BLaER1 (cell line): ENCODE measurements around the gene VNN1.

Experiments used
- H3K27ac ChIP-seq: shearing (Covaris generic); formaldehyde crosslinking; 2 replicates; pipeline ENCODE4 v1.8.1; 2022
- H3K27me3 ChIP-seq: shearing (Covaris generic); formaldehyde crosslinking; 2 replicates; pipeline ENCODE4 v1.8.1; 2022
- H3K36me3 ChIP-seq: shearing (Covaris generic); formaldehyde crosslinking; 2 replicates; pipeline ENCODE4 v1.8.1; 2022
- H3K4me1 ChIP-seq: shearing (Covaris generic); formaldehyde crosslinking; 2 replicates; pipeline ENCODE4 v1.8.1; 2022
- H3K4me2 ChIP-seq: shearing (Covaris generic); formaldehyde crosslinking; 2 replicates; pipeline ENCODE4 v1.8.1; 2022
- H3K4me3 ChIP-seq: shearing (Covaris generic); formaldehyde crosslinking; 2 replicates; pipeline ENCODE4 v1.8.1; 2022
- H3K9ac ChIP-seq: shearing (Covaris generic); formaldehyde crosslinking; 2 replicates; pipeline ENCODE4 v1.8.1; 2022
- H3K9me3 ChIP-seq: shearing (Covaris generic); formaldehyde crosslinking; 2 replicates; pipeline ENCODE4 v1.8.1; 2022
- H4K20me1 ChIP-seq: shearing (Covaris generic); formaldehyde crosslinking; 2 replicates; pipeline ENCODE4 v1.8.1; 2022
- Cebpa-rat ChIP-seq: shearing (Covaris generic); IDR thresholded peaks from 2 replicates; pipeline ENCODE4 v1.8.1; 2022

The VNN1 gene

GRCh38 chr6:132713352-132714134 lies at the start of gene VNN1:
TSS of gene VNN1 (minus strand) at chr6:132714055. CDS start at chr6:132714035, 20 bp downstream.
- Histone ChIP-seq H3K27me3 (no peaks in the 10 kb centered on the region), H3K4me1 (no peaks in the 10 kb centered on the region), H4K20me1 (no peaks in the 10 kb centered on the region), H3K4me2 (no peak within 1 kb of the TSS), H3K36me3 (no peaks in the 10 kb centered on the region), H3K9me3 (no peaks in the 10 kb centered on the region), H3K27ac (no peak within 1 kb of the TSS), H3K9ac (no peak within 1 kb of the TSS), H3K4me3 (no peak within 1 kb of the TSS)
- TF ChIP-seq Cebpa-rat, result no peak

- peaks cover 5% of the 10 kb centered on the region; the same call in 1 of the 2 replicates for H3K4me1 ChIP-seq
- H3K4me3 ChIP-seq, result no peak overlapping the region
- no peaks in the 10 kb centered on the region for H3K9me3 ChIP-seq
- H3K9ac ChIP-seq, result no peak overlapping the region
- H3K36me3 ChIP-seq, result no peaks in the 10 kb centered on the region
- no peak overlapping the region for H3K27ac ChIP-seq
- H4K20me1 ChIP-seq, result no peaks in the 10 kb centered on the region
- no peak for TF ChIP-seq Cebpa-rat
- no peak overlapping the region for H3K4me2 ChIP-seq
- H3K27me3 ChIP-seq, result no peaks in the 10 kb centered on the region
Measured at GRCh38 chr6:132763269-132763668, 49.4 kb upstream of the VNN1 start.

- H3K36me3 ChIP-seq, result no peaks in the 10 kb centered on the region
- H3K4me3 ChIP-seq, result no peak overlapping the region
- H3K27ac ChIP-seq, result no peak overlapping the region
- no peak overlapping the region for H3K4me2 ChIP-seq
- H3K9ac ChIP-seq, result no peak overlapping the region
- no peak for TF ChIP-seq Cebpa-rat
- H3K4me1 ChIP-seq, result peaks cover 13% of the 10 kb centered on the region; the same call in 1 of the 2 replicates
- H4K20me1 ChIP-seq, result no peaks in the 10 kb centered on the region
- H3K9me3 ChIP-seq, result no peaks in the 10 kb centered on the region
- no peaks in the 10 kb centered on the region for H3K27me3 ChIP-seq
Measured at GRCh38 chr6:132760256-132760655, 46.4 kb upstream of the VNN1 start.

GRCh38 chr6:132758689-132759088 lies 44.8 kb upstream of the VNN1 start:
- no peak overlapping the region for H3K9ac ChIP-seq
- no peak overlapping the region for H3K4me3 ChIP-seq
- no peaks in the 10 kb centered on the region for H4K20me1 ChIP-seq
- H3K27me3 ChIP-seq, result no peaks in the 10 kb centered on the region
- H3K9me3 ChIP-seq, result no peaks in the 10 kb centered on the region
- H3K4me1 ChIP-seq, result peaks cover 13% of the 10 kb centered on the region; the same call in 1 of the 2 replicates
- H3K4me2 ChIP-seq, result no peak overlapping the region
- no peaks in the 10 kb centered on the region for H3K36me3 ChIP-seq
- H3K27ac ChIP-seq, result no peak overlapping the region
- TF ChIP-seq Cebpa-rat, result no peak

GRCh38 chr6:132752255-132752654 lies 38.4 kb upstream of the VNN1 start:
- no peaks in the 10 kb centered on the region for H4K20me1 ChIP-seq
- H3K4me3 ChIP-seq, result no peak overlapping the region
- peaks cover 6% of the 10 kb centered on the region for H3K4me1 ChIP-seq
- TF ChIP-seq Cebpa-rat, result no peak
- no peaks in the 10 kb centered on the region for H3K27me3 ChIP-seq
- H3K4me2 ChIP-seq, result no peak overlapping the region
- H3K27ac ChIP-seq, result no peak overlapping the region
- no peaks in the 10 kb centered on the region for H3K9me3 ChIP-seq
- H3K36me3 ChIP-seq, result no peaks in the 10 kb centered on the region
- H3K9ac ChIP-seq, result no peak overlapping the region

- H3K4me2 ChIP-seq, result no peak overlapping the region
- no peaks in the 10 kb centered on the region for H3K27me3 ChIP-seq
- no peak for TF ChIP-seq Cebpa-rat
- no peak overlapping the region for H3K27ac ChIP-seq
- no peaks in the 10 kb centered on the region for H3K9me3 ChIP-seq
- no peaks in the 10 kb centered on the region for H3K36me3 ChIP-seq
- H3K4me1 ChIP-seq, result peaks cover 6% of the 10 kb centered on the region
- H4K20me1 ChIP-seq, result no peaks in the 10 kb centered on the region
- no peak overlapping the region for H3K4me3 ChIP-seq
- no peak overlapping the region for H3K9ac ChIP-seq
Measured at GRCh38 chr6:132751828-132752227, 38.0 kb upstream of the VNN1 start.

- no peak for TF ChIP-seq Cebpa-rat
- H3K4me1 ChIP-seq, result peaks cover 6% of the 10 kb centered on the region
- H3K9me3 ChIP-seq, result no peaks in the 10 kb centered on the region
- H3K4me2 ChIP-seq, result peak overlapping the region; percentile 13; the same call in 1 of the 2 replicates
- no peak overlapping the region for H3K27ac ChIP-seq
- no peak overlapping the region for H3K9ac ChIP-seq
- no peaks in the 10 kb centered on the region for H3K36me3 ChIP-seq
- no peak overlapping the region for H3K4me3 ChIP-seq
- H3K27me3 ChIP-seq, result no peaks in the 10 kb centered on the region
- no peaks in the 10 kb centered on the region for H4K20me1 ChIP-seq
Measured at GRCh38 chr6:132751306-132751705, 37.5 kb upstream of the VNN1 start.

GRCh38 chr6:132750455-132751248 lies 36.8 kb upstream of the VNN1 start:
- no peaks in the 10 kb centered on the region for H3K9me3 ChIP-seq
- no peak for TF ChIP-seq Cebpa-rat
- no peaks in the 10 kb centered on the region for H3K36me3 ChIP-seq
- H3K27ac ChIP-seq, result no peak overlapping the region
- H3K9ac ChIP-seq, result no peak overlapping the region
- no peaks in the 10 kb centered on the region for H4K20me1 ChIP-seq
- H3K4me3 ChIP-seq, result no peak overlapping the region
- H3K27me3 ChIP-seq, result no peaks in the 10 kb centered on the region
- H3K4me1 ChIP-seq, result peaks cover 6% of the 10 kb centered on the region
- H3K4me2 ChIP-seq, result peak overlapping the region; percentile 13; the same call in 1 of the 2 replicates

- H3K9me3 ChIP-seq, result no peaks in the 10 kb centered on the region
- H3K9ac ChIP-seq, result no peak overlapping the region
- no peaks in the 10 kb centered on the region for H4K20me1 ChIP-seq
- no peak overlapping the region for H3K4me3 ChIP-seq
- H3K4me1 ChIP-seq, result peaks cover 6% of the 10 kb centered on the region
- no peak overlapping the region for H3K4me2 ChIP-seq
- no peak for TF ChIP-seq Cebpa-rat
- H3K36me3 ChIP-seq, result no peaks in the 10 kb centered on the region
- no peaks in the 10 kb centered on the region for H3K27me3 ChIP-seq
- H3K27ac ChIP-seq, result no peak overlapping the region
Measured at GRCh38 chr6:132749111-132749510, 35.3 kb upstream of the VNN1 start.

- no peak overlapping the region for H3K9ac ChIP-seq
- TF ChIP-seq Cebpa-rat, result no peak
- no peak overlapping the region for H3K4me3 ChIP-seq
- no peak overlapping the region for H3K27ac ChIP-seq
- H3K36me3 ChIP-seq, result no peaks in the 10 kb centered on the region
- H3K4me1 ChIP-seq, result peaks cover 6% of the 10 kb centered on the region
- no peaks in the 10 kb centered on the region for H3K27me3 ChIP-seq
- no peaks in the 10 kb centered on the region for H3K9me3 ChIP-seq
- H3K4me2 ChIP-seq, result no peak overlapping the region
- H4K20me1 ChIP-seq, result no peaks in the 10 kb centered on the region
Measured at GRCh38 chr6:132748446-132748845, 34.6 kb upstream of the VNN1 start.
